AG04449 (cell line): ENCODE data around the gene SUPT3H.
"Not testable (repeated sequence)": the region's sequence is repeated elsewhere in the genome, so short reads cannot be mapped to it uniquely, and the experiment has no call there.

ENCODE experiments used
- CTCF ChIA-PET: fragments of 350-600 bp; formaldehyde crosslinking; extraction: SDS; loops from one replicate; lab custom pipeline; 2021; ENCODE audit warnings: antibody characterized with exemption; lab: Yijun Ruan, JAX
- POLR2A ChIA-PET: fragments of 400-600, 350-600 bp; formaldehyde crosslinking; extraction: SDS; loops from one replicate; lab custom pipeline; 2020; ENCODE audit warnings: antibody characterized with exemption, inconsistent platforms; lab: Yijun Ruan, JAX
- DNase-seq: peaks from one replicate; pipeline ENCODE4 v3.0.0-alpha.2; 2010; ENCODE audit warnings: low read depth, low spot score
- H3K4me3 ChIP-seq: 2 replicates; pipeline ENCODE4 v1.5.1; 2011; ENCODE audit warnings: low read depth, mild to moderate bottlenecking, control low read depth, low read length
- CTCF ChIP-seq: IDR thresholded peaks from one replicate; pipeline ENCODE4 v1.5.1; 2011; ENCODE audit warnings: mild to moderate bottlenecking, moderate library complexity, low read length, control low read depth, inconsistent platforms; ENCODE audit not compliant: insufficient read depth; ENCODE audit errors: missing control alignments

The SUPT3H gene

GRCh38 chr6:45072016-45072415, 305.7 kb downstream of the SUPT3H start:
- H3K4me3 ChIP-seq = no peak overlapping the region
- DNase-seq = no peak
- no peak for TF ChIP-seq CTCF
- ChIA-PET POLR2A (no interaction called here), CTCF (no interaction called here)

- CTCF ChIA-PET = no interaction called here
Measured at GRCh38 chr6:45069091-45069490, 308.6 kb downstream of the SUPT3H start.

GRCh38 chr6:45067446-45067845, 310.3 kb downstream of the SUPT3H start:
- POLR2A ChIA-PET, DNase-seq, H3K4me3 ChIP-seq, CTCF ChIA-PET: not testable (repeated sequence)

More at GRCh38 chr6:45069091-45069490, 308.6 kb downstream of the SUPT3H start:
- TF ChIP-seq CTCF = no peak
- no peak overlapping the region for H3K4me3 ChIP-seq
- no peak for DNase-seq
- POLR2A ChIA-PET = no interaction called here

DNA sequence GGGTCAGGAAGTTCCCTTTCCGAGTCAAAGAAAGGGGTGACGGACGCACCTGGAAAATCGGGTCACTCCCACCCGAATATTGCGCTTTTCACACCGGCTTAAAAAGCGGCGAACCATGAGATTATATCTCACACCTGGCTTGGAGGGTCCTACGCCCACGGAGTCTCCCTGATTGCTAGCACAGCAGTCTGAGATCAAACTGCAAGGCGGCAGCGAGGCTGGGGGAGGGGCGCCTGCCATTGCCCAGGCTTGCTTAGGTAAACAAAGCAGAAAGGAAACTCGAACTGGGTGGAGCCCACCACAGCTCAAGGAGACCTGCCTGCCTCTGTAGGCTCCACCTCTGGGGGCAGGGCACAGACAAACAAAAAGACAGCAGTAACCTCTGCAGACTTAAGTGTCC, 315.1 kb downstream of the SUPT3H start:
- CTCF ChIA-PET, DNase-seq, H3K4me3 ChIP-seq, POLR2A ChIA-PET: not testable (repeated sequence)

- H3K4me3 ChIP-seq = no peak overlapping the region
- CTCF ChIA-PET = no interaction called here
- no peak for DNase-seq
- no peak for TF ChIP-seq CTCF
- POLR2A ChIA-PET = no interaction called here
Measured at GRCh38 chr6:45057711-45058110, 320.0 kb downstream of the SUPT3H start.

DNA sequence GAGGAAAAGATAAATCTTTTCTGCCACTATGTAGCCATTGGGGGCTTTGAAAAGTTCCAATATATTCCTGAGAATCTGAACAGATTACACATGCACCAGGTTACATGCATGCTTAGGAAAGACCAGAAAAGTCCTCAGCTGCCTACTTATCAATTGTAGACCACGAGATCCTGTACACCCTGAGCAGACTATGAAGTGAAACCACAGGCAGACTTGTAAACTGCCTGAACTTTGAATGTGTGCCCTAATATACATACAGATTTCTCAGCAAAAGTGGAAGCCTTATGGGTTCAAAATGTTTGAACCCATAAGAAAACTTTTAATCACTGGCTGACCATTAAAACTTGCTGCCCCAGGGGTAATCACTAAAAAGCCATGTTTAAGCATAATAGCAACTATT, 323.1 kb downstream of the SUPT3H start:
- CTCF ChIA-PET = no interaction called here
- TF ChIP-seq CTCF = no peak
- POLR2A ChIA-PET = no interaction called here
- DNase-seq = no peak
- H3K4me3 ChIP-seq = no peak overlapping the region

- CTCF ChIA-PET = no interaction called here
Measured at GRCh38 chr6:45052325-45052724, 325.4 kb downstream of the SUPT3H start.

More at GRCh38 chr6:45052325-45052724, 325.4 kb downstream of the SUPT3H start:
- TF ChIP-seq CTCF = no peak
- no peak for DNase-seq
- POLR2A ChIA-PET = no interaction called here
- no peak overlapping the region for H3K4me3 ChIP-seq
